NT2/D1 (cell line): Measurements from ENCODE around the gene AKT1.

Experiments
- SUZ12 ChIP-seq: IDR thresholded peaks from 2 replicates; pipeline ENCODE4 v1.6.1; 2011; ENCODE audit not compliant: insufficient read length, insufficient read depth; ENCODE audit errors: extremely low read depth
- YY1 ChIP-seq: IDR thresholded peaks from 2 replicates; pipeline ENCODE4 v1.6.1; 2011; ENCODE audit not compliant: insufficient read length, insufficient read depth

DNA sequence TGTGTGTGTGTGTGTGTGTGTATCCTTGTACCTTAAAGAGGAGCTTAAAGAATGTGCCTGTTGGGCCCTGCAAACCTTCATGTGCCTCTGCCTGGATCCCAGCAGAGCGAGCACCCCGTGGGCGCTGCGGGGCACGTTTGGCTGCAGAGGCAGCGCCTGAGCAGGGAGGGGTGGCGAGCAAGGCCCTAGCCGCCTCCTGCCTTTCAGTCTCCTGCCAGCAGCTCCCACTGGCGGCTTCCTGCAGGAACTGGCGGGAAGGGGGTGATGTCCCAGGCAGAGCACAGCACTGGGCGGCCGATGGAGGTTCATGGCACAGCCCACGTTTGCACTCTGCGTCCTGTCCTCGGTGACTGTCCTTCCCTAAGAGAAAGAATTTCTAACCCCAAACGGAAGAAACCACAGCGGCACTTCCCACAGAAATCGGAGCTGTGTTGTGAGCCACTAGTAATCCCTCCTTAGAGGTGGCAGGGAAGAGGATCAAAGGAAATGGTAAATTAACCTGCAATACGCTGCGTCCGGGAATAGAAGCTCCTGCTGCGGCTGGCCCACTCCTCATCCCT, 25.2 kb upstream of the AKT1 start:
- TF ChIP-seq SUZ12 (no peak), YY1 (no peak)
